GM20000 (cell line): ENCODE results near the gene SH3GLB2.
A peak's percentile ranks its signal among the peaks of the same experiment; 100 is the strongest.

ENCODE experiments used
- DNase-seq: peaks from one replicate; pipeline ENCODE4 v3.0.0; 2012; ENCODE audit warnings: low spot score
- TF ChIP-seq, protein P1 (sequence below): IDR thresholded peaks from 2 replicates; pipeline ENCODE4 v1.5.1; 2012; ENCODE audit warnings: mild to moderate bottlenecking, control low read depth; ENCODE audit errors: extremely low read depth, missing control alignments

SH3GLB2 gene

GRCh38 chr9:129071526-129072126 lies 43.5 kb upstream of the SH3GLB2 start:
- TF ChIP-seq, protein P1, sequence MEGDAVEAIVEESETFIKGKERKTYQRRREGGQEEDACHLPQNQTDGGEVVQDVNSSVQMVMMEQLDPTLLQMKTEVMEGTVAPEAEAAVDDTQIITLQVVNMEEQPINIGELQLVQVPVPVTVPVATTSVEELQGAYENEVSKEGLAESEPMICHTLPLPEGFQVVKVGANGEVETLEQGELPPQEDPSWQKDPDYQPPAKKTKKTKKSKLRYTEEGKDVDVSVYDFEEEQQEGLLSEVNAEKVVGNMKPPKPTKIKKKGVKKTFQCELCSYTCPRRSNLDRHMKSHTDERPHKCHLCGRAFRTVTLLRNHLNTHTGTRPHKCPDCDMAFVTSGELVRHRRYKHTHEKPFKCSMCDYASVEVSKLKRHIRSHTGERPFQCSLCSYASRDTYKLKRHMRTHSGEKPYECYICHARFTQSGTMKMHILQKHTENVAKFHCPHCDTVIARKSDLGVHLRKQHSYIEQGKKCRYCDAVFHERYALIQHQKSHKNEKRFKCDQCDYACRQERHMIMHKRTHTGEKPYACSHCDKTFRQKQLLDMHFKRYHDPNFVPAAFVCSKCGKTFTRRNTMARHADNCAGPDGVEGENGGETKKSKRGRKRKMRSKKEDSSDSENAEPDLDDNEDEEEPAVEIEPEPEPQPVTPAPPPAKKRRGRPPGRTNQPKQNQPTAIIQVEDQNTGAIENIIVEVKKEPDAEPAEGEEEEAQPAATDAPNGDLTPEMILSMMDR = no peak
- no peak for DNase-seq

DNA sequence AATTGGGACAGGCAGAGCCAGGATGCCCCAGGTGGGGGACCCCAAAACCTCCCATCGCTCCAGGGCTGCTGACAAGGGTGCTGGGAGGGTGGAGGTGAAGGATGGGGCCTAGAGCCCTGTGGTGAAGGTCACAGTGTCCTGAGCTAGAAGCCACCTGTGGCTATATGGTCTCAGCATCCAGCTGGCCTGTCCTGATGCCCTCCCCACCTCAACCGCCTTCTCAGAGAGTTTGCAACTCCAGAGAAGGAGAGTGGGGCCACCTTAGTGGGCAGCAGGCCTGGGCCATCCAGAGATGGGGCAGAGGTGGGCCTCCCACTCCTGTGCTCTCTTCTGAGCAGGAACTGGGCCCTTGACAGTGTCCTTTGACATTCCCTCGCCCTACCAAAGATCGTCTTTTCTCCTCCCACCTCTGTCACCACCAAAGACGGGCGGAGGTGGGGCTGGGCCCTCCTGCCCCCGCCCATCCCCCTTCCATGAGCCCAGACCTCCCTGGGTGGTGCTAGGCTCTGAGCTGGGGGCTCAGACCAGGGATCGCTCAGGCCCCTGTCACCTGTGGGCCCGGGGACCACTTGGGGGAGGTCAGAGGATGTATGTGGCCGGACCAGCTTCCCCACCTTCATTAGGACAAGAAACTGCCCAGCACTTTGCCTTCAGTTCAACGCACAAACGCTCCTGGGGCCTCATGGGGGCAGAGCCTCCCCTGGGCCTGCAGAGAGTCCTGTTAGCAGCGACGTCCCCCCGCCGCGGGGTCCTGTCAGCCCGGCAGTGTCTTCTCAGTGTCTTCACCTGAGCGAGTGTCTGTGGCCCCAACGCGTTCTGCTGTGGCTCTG lies 42.8 kb upstream of the SH3GLB2 start:
- TF ChIP-seq, protein P1 = no peak
- no peak for DNase-seq

DNA sequence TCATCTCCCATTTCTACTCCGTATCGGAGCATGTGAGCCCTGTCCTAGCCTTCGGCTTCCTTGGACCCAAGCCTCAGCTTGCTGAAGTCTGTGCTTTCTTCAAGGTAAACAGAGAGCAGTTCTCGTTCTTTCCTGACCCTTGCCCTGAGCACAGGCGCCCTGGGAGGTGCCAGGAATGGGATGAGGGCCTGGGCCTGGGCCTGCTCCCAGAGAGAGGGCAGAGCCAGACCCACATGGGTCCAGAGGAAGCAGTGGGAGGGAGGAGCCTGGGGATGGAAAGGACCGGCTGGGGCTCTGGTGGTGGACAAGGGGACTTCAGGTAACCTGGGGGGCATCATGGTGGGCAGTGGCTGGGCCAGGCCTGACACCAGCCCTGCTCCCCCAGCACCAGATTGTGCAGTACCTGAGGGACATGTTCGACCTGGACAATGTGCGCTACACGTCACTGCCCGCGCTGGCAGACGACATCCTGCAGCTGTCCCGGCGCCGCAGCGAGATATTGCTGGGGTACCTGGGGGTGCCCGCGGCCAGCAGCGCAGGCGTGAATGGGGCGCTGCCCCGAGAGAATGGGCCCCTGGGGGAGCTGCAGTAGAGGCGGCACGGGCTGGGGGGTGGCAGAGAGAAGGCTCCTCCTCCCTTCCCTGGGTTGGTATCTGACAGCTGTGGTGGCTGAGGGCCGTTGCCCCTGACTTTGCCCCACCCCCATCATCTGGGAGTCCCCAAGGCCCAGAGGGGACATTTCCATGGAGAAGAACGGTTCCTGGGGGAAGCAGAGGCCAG lies 41.9 kb upstream of the SH3GLB2 start:
- TF ChIP-seq, protein P1 = no peak

GRCh38 chr9:129068990-129069861 lies 41.1 kb upstream of the SH3GLB2 start:
- DNase-seq = peak; percentile 58
- TF ChIP-seq, protein P1 = no peak

More for the DNA sequence above, 41.9 kb upstream of the SH3GLB2 start:
- no peak for DNase-seq

DNA sequence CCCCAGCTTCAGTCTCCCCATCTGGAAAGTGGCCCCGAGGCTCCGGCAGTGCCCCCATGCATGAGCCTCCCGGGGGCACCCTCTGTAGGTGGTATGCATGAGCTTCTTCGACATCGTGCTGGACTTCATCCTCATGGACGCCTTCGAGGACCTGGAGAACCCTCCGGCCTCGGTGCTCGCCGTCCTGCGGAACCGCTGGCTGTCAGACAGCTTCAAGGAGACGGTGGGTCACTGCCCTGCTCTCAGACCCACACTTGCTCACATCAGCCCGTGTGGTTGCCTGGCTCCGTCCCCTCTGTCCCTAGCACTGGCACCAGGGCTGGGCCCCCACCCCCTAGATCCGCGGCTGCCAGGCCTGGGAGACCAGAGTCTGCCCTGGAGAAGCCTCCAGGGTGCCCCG lies 40.0 kb upstream of the SH3GLB2 start:
- TF ChIP-seq, protein P1 = no peak
- DNase-seq = no peak

DNA sequence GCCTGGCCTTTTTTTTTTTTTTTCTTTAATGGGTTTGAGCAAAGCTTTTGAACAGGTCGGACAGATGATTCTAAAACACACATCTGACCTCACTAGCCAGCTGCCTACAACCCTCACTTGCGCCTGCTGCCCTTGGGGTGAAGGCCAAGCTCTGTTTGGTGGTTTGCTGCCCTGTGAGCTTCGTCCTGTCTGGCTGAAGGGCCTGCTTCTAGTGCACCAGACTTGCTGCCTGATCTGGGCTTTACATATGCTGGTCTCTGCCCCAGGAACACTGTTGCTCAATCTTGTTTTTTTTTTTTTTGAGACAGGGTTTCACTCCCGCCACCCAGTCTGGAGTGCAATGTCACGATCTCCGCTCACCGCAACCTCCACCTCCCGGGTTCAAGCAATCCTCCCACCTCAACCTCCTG lies 36.4 kb upstream of the SH3GLB2 start:
- no peak for DNase-seq
- TF ChIP-seq, protein P1 = no peak
